Motor neuron (in vitro differentiated cells): ENCODE measurements around the gene VEPH1. TPM values are rescaled to one million over a fixed set of nuclear protein-coding genes. Genes with fewer than 3 reads are reported as not detected.
A peak's percentile ranks its signal among the peaks of the same experiment; 100 is the strongest.

Experiments used
- ATAC-seq, 8 experiments: fragments of 200-7000 bp; cut with Tn5 transposase; replicated peaks in 6 of 8; 2 replicates each; pipeline ENCODE4 v1.8.0; 2021; ENCODE audit warnings: mild to moderate bottlenecking in 8 of 8, moderate library complexity in 8 of 8
- H3K27ac ChIP-seq, 2 donors: fragments of 250-450 bp; sonication (Bioruptor Pico); 2 replicates each; pipeline ENCODE4 v1.9.0; 2021; ENCODE audit warnings: antibody characterized with exemption in 2 of 2, mild to moderate bottlenecking in 2 of 2, moderate library complexity in 1 of 2
- H3K4me1 ChIP-seq, 2 donors: fragments of 250-450 bp; sonication (Bioruptor Pico); replicated peaks in 1 of 2; 2 replicates each; pipeline ENCODE4 v1.6.1; 2021; ENCODE audit warnings: antibody characterized with exemption in 2 of 2, mild to moderate bottlenecking in 2 of 2, moderate library complexity in 1 of 2
- H3K4me3 ChIP-seq, 5 donors: fragments of 250-450 bp; sonication (Bioruptor Pico); 2 replicates each; pipeline ENCODE4 v1.9.0; 2021; ENCODE audit warnings: antibody characterized with exemption in 5 of 5, mild to moderate bottlenecking in 5 of 5, moderate library complexity in 4 of 5
- WGBS, 10 experiments: fragments of 450-650 bp; shearing (Covaris generic); methylation state at CpG; one replicate each; pipeline ENCODE4 v1.0.0; 2022; 5-methylcytosine and 5-hydroxymethylcytosine counted together
- in situ Hi-C, 9 experiments: fragments of 400-800 bp; cut with MboI; loops; one replicate each; pipeline ENCODE4 v1.15.0; 2021; ENCODE audit warnings: low sequenced_read_pairs in 9 of 9, low pct_unique_long_range_greater_than_20kb in 2 of 9; ENCODE audit not compliant: unreplicated experiment in 9 of 9
- total RNA-seq, 8 experiments: library from RNA; unstranded; fragments of 300-600 nt; gene quantifications; 2 replicates each; pipeline versions ENCODE4 v1.2.3 to v1.2.4, GENCODE V29; 2022

Gene VEPH1
- total RNA-seq, 8 experiments from 2014 or later: 0.42 to 7.1 (median 3.7) TPM

DNA sequence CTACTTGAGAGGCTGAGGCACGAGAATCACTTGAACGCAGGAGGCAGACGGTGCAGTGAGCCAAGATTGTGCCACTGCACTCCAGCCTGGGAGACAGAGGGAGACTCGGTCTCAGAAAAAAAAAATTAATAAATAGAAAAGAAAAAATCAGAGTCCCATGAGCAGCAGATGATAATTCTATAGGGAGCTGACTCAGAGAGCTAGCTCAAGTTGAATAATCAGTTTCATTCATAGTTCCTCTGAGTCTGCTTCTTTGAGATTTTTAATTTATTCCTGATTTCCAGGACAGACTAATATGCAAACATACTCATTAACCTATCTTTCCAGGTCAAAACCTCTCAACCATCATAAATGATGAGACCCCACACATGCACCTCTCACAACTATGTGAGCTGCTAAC is 121.6 kb downstream of the VEPH1 start:
- H3K4me3 ChIP-seq: no peak overlapping the region
- H3K27ac ChIP-seq: no peak overlapping the region
- WGBS, 10 experiments: 20 to 100% (median 89%) methylated on average over 1 to 4 of the region's 4 CpGs; no CpG with 5 or more reads in 4 of the 10 experiments
- H3K4me1 ChIP-seq: peaks cover 5 to 10% of the 10 kb centered on the region in 2 donors
- ATAC-seq: no peak
- in situ Hi-C loops: no loop called here

DNA sequence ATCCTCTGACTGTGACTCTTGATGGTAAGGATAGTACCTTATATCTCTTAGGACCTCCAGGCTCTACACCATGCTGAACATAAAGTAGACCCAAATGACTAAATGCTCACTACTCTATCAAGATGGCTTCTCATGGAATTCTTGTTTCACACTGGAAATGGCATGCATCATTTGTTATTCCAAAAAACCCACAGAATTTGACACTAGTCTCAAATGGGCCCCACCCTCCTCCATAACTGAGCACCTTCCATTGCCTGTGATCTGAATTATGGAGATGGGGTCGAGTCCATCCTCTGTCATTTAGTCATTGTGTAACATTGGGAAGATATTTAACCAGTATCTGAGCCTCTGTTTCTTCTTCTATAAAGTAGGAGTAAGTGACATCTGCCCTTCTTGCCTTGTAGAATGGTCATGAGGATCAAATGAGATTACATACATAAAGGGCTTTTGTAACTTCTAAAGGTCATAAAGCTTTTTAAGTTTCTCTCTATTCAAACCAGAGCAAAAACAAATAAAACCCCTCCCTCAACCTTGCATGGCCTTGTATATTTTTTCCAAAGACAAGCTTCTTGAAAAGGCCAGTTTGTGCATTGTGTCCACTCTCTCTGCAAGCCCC is 123.6 kb downstream of the VEPH1 start:
- 14 to 67% (median 50%) methylated on average over 1 of the region's 1 CpG; no CpG with 5 or more reads in 5 of the 10 experiments for WGBS, 10 experiments
- H3K27ac ChIP-seq: no peak overlapping the region
- no peak overlapping the region for H3K4me3 ChIP-seq
- peak in 2 of 8 experiments; percentile 70 to 92 for ATAC-seq
- peaks cover 19% of the 10 kb centered on the region in 2 donors for H3K4me1 ChIP-seq
- in situ Hi-C loops: no loop called here

DNA sequence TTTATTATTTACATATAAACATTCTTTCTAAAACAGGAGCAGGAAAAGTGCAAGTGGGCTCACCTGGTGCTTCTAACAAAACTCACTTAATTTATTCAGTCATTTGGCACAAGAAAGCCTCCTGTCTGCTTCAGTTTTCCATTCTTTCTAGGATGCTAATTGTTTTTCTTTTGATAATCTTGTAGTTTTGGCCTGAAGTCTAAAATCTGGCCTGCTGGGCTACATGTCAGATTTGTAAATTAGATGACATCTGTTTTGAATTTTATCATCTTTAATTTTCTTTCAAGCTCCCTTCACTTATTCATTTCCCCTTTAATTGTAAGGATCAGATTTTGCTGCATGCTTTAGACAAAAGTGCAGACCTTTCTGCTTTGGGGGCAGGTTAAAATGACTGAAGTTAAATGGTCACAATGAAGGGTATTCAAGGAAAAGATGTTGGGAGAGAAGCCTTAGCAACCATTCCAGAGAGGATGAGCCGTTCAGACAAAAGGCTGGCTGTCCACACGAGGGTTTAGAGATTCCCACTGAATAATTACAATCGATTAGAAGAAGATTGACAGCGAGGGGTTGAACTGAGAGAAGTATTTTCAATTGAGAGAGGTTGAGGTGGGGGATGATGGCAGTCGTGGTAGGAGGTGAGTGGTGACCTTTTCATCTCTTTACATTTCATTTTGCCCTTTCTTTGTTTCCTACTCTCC is 126.5 kb downstream of the VEPH1 start:
- Histone ChIP-seq H3K27ac (no peak overlapping the region), H3K4me3 (no peak overlapping the region), H3K4me1 (peaks cover 19% of the 10 kb centered on the region in 2 donors)
- ATAC-seq: peak in 2 of 8 experiments; percentile 16 to 45
- 7 to 56% (median 25%) methylated on average over 1 to 5 of the region's 5 CpGs for WGBS, 10 experiments
- in situ Hi-C loops: no loop called here

DNA sequence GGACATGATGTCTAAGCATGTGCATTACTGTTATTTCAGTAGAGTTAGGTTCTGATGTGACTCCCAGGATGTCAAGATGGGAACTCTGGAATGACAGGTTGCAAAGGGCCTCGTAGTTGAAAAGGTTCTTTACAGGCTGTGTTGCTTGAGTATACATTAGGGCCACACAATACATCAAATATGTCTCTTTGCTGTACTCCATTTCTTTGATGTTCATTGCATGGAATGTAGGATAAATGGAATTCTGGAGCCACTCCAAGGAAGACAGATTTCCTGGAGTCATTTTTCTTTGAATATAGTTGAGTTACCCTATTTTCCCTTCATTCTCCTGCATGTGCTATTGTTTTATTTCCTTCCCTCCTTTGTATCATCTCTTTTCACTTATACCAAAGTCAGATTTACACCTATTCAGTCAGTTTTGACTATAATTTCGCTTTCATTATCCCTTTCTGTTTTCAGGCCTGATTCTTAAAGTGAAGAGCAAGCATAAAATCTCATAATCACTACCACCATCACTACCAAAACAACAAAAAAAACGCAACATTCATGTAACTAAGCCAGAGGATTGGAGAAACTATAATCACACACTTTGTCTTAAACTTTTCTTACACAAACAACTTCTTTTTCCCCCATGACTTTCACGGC is 127.8 kb downstream of the VEPH1 start:
- in situ Hi-C loops: no loop called here

DNA sequence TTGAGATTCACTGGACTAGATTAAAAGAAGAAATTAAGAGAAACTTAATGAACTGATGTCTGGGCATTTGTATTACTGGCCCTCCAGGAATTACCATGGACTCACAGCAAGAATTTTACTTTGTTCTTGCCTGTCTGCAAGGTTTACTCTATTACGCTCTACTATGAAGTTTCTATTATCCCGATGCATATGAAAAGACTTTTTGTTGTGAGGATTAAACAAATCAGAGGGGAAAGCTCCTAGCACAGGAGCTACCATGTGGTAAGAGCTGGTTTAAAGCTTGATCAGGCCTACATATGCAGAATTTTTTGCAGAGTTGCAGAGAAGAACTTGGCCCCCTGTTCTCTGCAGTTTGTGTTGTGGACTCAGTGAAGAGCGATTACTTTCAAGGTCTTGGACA is 128.3 kb downstream of the VEPH1 start:
- in situ Hi-C loops: loop anchor here in 1 of 9 experiments (25.0 kb wide), 1 partner anchor 163 kb away; no protein-coding TSS in a partner anchor
- ATAC-seq: peak in 1 of 8 experiments; percentile 72
- H3K27ac ChIP-seq: no peak overlapping the region
- no peak overlapping the region for H3K4me3 ChIP-seq
- 70 to 100% (median 90%) methylated on average over 1 to 3 of the region's 3 CpGs; no CpG with 5 or more reads in 1 of the 10 experiments for WGBS, 10 experiments
- H3K4me1 ChIP-seq: peaks cover 19% of the 10 kb centered on the region in 2 donors

More for the DNA sequence above, 127.8 kb downstream of the VEPH1 start:
- peak in 1 of 8 experiments; percentile 10 for ATAC-seq
- Histone ChIP-seq H3K27ac (no peak overlapping the region), H3K4me1 (peaks cover 19% of the 10 kb centered on the region in 2 donors), H3K4me3 (no peak overlapping the region)
- 65 to 94% (median 81%) methylated on average over 2 to 4 of the region's 4 CpGs for WGBS, 10 experiments

DNA sequence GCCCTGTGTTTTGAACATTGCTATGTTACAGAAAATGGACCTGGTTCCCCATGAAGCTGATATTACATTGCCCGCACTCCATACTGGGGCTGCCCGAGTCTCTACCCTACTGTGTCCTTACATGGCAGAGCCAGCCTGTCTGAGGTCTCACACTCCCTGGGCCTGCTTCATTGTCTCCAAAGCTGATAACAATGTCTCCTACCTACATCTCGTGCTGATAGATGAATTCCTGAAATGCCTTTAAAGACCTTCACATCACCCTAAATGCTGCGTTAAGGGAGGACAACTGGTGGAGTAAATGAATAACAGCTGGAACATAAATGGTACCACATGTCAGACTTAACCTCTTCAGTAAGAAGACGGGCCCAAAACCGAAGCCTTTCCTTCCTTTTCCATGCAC is 129.4 kb downstream of the VEPH1 start:
- 0 to 100% (median 80%) methylated on average over 1 to 5 of the region's 6 CpGs; no CpG with 5 or more reads in 1 of the 10 experiments for WGBS, 10 experiments
- in situ Hi-C loops: loop anchor here in 1 of 9 experiments (25.0 kb wide), 1 partner anchor 161 kb away; no protein-coding TSS in a partner anchor
- ATAC-seq: no peak
- Histone ChIP-seq H3K27ac (no peak overlapping the region), H3K4me3 (no peak overlapping the region), H3K4me1 (peaks cover 19% of the 10 kb centered on the region in 2 donors)

DNA sequence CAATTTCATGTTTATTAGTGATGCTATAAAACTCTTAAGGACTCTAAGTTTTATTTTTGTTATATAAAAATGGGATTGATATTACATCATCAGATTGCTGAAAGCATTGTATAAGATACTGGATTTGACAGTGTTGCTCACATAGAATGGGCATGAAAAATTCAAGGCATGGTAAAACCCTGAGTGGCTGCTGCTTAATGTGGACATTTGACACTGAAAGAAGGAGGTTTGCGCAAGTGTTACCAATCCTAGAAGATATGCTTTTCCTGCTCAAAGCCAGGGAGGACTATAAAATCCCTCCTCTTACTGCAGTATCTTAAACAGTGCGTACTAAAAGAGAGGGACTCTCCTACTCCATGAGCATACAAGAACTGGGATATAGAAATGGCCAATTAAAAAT is 132.3 kb downstream of the VEPH1 start:
- Histone ChIP-seq H3K27ac (no peak overlapping the region), H3K4me1 (peaks cover 3 to 7% of the 10 kb centered on the region in 2 donors), H3K4me3 (no peak overlapping the region)
- WGBS, 10 experiments: 60 to 100% (median 89%) methylated on average over 1 to 2 of the region's 2 CpGs
- in situ Hi-C loops: loop anchor here in 1 of 9 experiments (25.0 kb wide), 1 partner anchor 159 kb away; no protein-coding TSS in a partner anchor
- no peak for ATAC-seq

DNA sequence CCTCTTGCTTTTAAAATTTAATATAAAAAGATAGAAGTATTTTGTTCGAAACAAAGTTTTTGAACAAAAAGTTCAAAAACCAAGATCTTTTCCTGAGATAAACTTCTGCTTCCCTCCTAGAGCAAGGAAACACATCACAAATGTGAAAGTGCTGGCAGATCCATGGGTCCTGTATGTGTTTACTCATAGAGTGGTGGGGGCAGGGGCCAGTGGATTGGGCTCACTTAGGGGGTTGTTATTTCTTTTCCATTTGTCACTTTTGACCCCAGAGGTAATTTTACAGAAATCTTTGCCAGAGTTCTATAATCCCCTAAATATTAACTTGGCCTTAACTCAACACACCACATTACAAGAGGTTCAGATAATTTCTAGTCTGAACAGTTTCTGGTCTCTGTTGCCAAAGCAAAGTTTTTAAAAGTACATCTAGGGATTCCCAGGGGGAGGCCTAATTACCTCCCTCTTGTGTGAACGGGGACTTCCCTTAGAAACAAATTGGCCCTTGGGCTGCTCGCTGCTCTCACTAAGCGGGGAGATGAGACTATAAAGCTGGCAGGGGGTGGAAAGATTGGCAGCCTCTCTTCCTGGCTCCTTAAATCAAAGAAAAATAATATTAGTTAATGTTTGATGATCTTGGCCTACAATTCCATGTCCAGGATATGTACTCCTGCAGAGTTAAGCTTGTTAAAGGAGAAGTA is 133.3 kb downstream of the VEPH1 start:
- WGBS, 10 experiments: 34 to 100% (median 65%) methylated on average over 1 to 4 of the region's 4 CpGs; no CpG with 5 or more reads in 1 of the 10 experiments
- in situ Hi-C loops: loop anchor here in 1 of 9 experiments (25.0 kb wide), 1 partner anchor 158 kb away; no protein-coding TSS in a partner anchor
- no peak for ATAC-seq
- Histone ChIP-seq H3K27ac (no peak overlapping the region), H3K4me1 (peaks cover 0 to under 1% of the 10 kb centered on the region in 2 donors), H3K4me3 (no peak overlapping the region)

DNA sequence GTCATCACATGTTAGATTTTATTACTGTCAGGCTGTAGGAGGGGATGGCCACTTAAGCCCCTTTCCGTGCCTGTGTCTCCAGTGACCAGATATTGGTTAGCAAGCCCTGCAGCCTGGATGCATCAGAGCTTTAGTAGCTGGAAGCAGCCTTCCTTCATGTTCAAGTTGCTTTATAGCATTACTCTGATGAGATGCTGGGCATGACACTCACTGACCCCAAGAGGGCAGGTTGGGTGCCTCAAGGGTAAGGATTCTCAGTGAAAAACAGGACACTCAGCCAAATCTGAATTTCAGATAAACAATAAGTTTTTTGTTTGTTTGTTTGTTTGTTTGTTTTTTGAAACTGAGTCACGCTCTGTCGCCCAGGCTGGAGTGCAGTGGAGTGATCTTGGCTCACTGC is 135.0 kb downstream of the VEPH1 start:
- Histone ChIP-seq H3K4me3 (no peak overlapping the region), H3K4me1 (no peaks in the 10 kb centered on the region), H3K27ac (no peak overlapping the region)
- WGBS, 10 experiments: 80 to 100% (median 90%) methylated on average over 1 to 3 of the region's 3 CpGs; no CpG with 5 or more reads in 4 of the 10 experiments
- in situ Hi-C loops: loop anchor here in 1 of 9 experiments (25.0 kb wide), 1 partner anchor 156 kb away; no protein-coding TSS in a partner anchor
- ATAC-seq: no peak

DNA sequence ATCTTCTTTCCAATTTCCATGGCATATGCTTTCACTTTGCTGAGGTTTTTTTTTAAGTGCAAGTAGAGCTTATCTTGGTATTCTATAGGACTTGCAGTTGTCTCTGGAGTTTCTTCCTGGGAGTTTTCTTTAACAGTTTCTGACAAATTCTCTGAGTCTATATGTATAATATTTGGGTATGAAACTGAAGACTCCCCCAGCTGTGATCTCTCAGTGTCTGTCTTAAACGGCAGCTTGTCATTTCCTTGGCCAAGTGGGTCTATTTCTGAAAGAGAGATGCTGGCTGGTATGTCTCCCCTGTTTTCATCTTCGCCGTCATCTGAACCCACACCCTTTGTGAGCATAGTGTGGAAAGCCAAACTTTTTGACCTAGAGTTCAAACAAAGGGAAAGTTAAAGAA is 139.8 kb downstream of the VEPH1 start:
- no peaks in the 10 kb centered on the region for H3K4me1 ChIP-seq
- no peak for ATAC-seq
- no peak overlapping the region for H3K27ac ChIP-seq
- WGBS, 10 experiments: 60 to 100% (median 88%) methylated on average over 1 to 3 of the region's 3 CpGs; no CpG with 5 or more reads in 1 of the 10 experiments
- H3K4me3 ChIP-seq: no peak overlapping the region
- in situ Hi-C loops: loop anchor here in 1 of 9 experiments (25.0 kb wide), 1 partner anchor 151 kb away; no protein-coding TSS in a partner anchor

DNA sequence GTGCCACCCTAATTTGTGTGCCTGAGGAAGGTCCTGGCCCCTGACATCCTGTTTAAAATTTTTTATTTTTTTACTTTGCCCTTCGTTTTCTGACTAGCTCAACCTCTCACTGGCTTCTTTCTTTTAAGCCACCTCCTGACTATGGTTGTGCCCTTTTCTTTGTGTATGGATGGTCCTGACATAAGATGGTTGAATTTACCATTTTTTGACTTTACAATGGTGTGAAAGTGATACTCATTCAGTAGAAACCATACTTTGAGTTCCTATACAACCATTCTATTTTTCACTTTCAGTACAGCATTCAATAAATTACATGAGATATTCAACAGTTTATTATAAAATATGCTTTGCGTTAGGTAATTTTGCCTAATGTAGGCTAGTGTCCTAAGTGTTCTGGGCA is 140.9 kb downstream of the VEPH1 start:
- Histone ChIP-seq H3K4me3 (no peak overlapping the region), H3K4me1 (no peaks in the 10 kb centered on the region), H3K27ac (no peak overlapping the region)
- in situ Hi-C loops: loop anchor here in 1 of 9 experiments (25.0 kb wide), 1 partner anchor 150 kb away; no protein-coding TSS in a partner anchor
- ATAC-seq: no peak
- 50 to 100% (median 88%) methylated on average over 1 to 2 of the region's 2 CpGs for WGBS, 10 experiments

DNA sequence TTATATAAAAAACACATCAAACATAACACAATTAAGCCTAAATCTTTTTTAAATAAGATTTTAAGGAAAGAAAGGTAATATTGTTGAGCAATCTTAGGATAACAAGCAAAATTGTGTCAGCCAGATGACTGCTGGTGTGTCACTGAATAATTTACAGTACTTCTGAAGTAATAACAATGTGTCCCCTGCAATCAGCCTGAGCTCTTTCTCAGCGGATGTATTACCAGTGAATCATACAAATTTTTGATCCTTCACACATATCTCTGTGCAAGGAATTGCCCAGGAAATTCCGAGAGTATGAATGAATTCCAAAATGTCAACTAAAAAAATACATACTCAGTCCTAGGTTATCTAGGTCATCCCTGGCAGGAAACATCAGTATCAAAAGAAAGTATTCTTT is 143.2 kb downstream of the VEPH1 start:
- H3K27ac ChIP-seq: no peak overlapping the region

More for the DNA sequence above, 143.2 kb downstream of the VEPH1 start:
- peak in 4 of 8 experiments; percentile 53 to 74 (median 65) for ATAC-seq
- Histone ChIP-seq H3K4me1 (no peaks in the 10 kb centered on the region), H3K4me3 (no peak overlapping the region)
- in situ Hi-C loops: loop anchor here in 1 of 9 experiments (25.0 kb wide), 1 partner anchor 148 kb away; no protein-coding TSS in a partner anchor
- 0 to 100% (median 76%) methylated on average over 1 to 2 of the region's 2 CpGs; no CpG with 5 or more reads in 1 of the 10 experiments for WGBS, 10 experiments
